C4-2B (cell line): ENCODE measurements around the gene BTN1A1.

Source experiments
- H3K27ac ChIP-seq: fragments of 450-650 bp; 2 replicates; pipeline ENCODE4 v1.5.1; 2017
- ZFX ChIP-seq: fragments of 450-650 bp; IDR thresholded peaks from 2 replicates; pipeline ENCODE4 v1.6.1; 2017
- TF ChIP-seq, protein P1 (sequence below): fragments of 450-650 bp; conservative IDR thresholded peaks from 2 replicates; pipeline ENCODE4 v1.5.1; 2017; ENCODE audit warnings: mild to moderate bottlenecking

The BTN1A1 gene

DNA sequence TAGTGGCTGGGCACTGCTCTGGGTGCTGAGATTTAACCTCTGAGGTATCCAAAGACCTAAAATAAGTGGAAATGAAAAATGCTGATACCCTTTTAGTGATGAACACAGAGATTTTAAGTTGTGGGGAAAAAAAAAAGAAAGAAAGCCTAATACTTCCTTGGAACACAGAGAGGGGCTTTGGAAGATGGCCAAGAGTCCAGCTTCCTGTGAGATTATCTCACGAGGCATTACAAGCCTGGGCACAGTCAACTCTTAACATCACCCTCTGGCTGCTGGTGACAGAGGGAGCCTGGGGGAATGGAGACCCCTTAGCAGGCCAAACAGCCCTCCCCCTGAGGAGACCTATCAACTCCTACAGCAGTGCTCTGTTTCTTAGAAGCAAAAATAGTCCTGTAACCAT lies 22.7 kb upstream of the BTN1A1 start:
- H3K27ac ChIP-seq: no peak overlapping the region

DNA sequence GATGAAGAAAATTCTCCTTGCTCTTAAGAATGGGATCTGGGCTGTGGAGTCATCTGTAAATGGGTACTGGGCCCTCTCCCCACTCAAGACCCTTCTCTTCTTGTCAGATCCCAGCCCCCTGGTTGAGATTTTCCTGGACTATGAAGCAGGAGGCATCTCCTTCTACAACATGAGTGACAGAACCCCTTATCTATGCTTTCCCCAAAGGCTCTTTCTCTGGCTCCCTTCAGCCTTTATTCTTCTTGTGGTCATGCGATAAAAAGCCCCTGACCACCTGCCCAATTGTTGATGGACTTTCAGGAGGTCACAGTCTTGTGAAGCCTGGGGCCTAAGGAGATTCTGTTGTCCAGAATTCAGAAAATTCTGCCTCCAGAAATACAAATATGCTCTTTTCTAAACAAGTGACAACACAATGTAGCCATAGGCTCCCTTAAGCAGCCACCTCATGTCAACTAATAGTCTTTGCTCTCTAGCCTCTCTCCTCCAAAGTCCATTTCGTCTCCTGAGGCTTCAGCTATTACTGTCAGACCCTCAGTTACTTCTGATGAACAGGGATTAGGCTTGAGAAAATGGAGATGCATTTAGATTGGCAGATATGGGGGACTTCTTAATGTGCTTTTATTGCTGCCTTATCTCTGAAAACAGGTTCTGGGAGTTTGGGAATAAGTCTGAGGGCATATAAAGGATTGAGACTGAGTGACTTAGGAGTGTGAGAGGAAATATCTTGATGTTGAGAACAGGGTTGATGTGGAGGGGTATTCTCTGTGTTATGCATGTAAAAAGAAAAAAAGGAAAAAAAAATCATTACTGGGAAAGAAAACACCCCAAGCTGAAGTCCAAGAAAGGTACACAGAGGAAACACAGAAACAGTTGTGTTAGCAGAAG lies 21.8 kb upstream of the BTN1A1 start:
- TF ChIP-seq ZFX: no peak
- H3K27ac ChIP-seq: no peak overlapping the region

More for the DNA sequence above, 22.7 kb upstream of the BTN1A1 start:
- no peak for TF ChIP-seq ZFX

DNA sequence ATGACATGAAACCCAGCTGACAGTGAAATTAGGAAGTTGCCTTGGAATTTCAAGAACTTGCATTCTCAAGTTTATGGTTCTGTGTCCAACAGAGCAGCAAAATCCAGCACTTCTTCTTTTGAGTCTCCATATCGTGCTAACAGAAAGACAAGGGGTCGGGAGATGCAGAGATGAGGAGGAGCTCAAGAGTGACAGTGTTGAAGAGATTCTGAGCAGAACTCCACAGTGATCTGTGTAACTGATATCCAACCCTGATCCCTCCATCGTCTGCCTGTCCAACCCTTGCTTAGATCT lies 21.2 kb upstream of the BTN1A1 start:
- no peak overlapping the region for H3K27ac ChIP-seq

DNA sequence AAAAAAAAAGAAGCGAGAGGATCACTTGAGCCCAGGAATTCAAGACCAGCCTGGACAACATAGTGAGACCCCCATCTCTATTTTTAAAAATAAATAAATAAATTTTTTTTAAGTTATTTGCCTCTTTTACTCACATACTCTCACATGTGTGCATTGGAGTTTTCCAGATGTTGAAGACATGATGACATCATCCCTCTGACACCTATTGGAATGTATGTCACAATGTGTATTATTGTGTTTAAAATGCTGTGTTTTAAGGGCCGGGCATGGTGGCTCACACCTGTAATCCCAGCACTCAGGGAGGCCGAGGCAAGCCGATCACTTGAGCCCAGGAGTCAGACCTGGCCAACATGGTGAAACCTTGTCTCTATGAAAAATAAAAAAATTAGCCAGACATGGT lies 17.8 kb upstream of the BTN1A1 start:
- H3K27ac ChIP-seq: no peak overlapping the region
- TF ChIP-seq ZFX: no peak
- TF ChIP-seq, protein P1, sequence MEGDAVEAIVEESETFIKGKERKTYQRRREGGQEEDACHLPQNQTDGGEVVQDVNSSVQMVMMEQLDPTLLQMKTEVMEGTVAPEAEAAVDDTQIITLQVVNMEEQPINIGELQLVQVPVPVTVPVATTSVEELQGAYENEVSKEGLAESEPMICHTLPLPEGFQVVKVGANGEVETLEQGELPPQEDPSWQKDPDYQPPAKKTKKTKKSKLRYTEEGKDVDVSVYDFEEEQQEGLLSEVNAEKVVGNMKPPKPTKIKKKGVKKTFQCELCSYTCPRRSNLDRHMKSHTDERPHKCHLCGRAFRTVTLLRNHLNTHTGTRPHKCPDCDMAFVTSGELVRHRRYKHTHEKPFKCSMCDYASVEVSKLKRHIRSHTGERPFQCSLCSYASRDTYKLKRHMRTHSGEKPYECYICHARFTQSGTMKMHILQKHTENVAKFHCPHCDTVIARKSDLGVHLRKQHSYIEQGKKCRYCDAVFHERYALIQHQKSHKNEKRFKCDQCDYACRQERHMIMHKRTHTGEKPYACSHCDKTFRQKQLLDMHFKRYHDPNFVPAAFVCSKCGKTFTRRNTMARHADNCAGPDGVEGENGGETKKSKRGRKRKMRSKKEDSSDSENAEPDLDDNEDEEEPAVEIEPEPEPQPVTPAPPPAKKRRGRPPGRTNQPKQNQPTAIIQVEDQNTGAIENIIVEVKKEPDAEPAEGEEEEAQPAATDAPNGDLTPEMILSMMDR: no peak

More for the DNA sequence above, 21.2 kb upstream of the BTN1A1 start:
- TF ChIP-seq ZFX: no peak
- TF ChIP-seq, protein P1: no peak

DNA sequence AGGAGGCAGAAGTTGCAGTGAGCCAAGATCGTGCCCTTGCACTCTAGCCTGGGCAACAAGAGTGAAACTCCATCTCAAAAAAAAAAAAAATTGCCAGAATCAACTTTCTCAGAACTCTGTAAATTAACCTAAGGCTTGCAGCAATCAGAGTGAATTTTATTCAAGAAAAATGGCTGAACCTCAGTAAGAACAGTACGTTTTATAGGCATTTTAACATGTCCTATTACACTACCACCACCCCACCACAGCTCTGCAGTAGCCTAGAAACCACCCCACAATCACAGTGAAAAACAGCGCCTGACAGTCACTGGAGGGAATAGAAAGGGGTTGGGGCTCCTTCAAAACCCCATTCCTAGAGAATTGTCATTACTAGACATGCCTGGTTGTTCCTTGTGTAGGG lies 16.4 kb upstream of the BTN1A1 start:
- H3K27ac ChIP-seq: no peak overlapping the region
- no peak for TF ChIP-seq ZFX

DNA sequence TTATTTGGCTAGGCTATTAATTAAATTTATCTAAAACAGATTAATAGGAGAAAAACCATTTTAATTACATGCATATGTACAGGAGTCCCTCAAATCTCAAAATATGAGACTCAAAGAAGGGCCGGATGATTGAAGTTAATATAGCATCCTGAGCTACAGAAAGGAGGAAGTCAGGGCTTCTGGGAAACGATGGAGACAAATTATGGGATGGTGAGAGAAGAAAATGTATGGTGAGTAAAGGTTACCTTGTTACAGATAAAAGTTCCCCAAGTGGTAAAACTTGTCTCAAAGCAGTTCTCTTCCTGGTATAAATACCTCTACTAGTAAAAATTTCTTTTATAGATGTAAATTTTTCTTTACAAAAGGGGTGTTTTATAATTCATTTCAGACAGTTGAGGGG lies 15.9 kb upstream of the BTN1A1 start:
- H3K27ac ChIP-seq: no peak overlapping the region
- TF ChIP-seq ZFX: no peak
- TF ChIP-seq, protein P1: no peak

DNA sequence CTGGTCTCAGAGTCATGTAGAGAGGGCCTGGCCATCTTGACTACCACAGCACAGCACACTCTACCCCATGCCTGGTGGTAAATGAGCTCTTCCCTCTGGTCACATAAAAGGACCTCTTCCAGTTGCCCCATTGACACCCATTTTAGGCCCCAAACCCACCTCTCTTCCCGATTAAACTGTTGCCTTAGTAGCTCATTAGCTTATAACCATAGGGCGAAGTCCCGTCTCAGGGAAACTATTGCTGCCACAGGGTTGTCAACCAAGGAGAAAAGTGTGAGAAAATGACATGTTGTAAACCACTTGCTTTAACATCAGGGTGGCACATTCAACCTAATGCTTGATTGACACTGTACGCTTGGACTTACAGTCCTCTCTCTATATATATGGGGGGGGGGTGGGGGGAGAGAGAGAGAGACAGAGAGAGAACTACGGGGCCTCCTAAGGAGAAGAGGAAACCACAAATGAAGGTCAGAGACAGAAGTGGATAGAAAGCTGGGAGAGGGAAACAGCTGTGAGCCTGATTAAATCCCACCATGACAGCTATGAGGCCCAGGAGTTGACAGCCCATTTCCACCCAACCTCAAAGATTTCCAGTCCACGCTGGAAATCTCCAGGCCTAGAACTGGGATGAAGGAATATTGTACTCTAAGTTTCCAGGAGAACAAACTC lies 14.9 kb upstream of the BTN1A1 start:
- no peak overlapping the region for H3K27ac ChIP-seq
- TF ChIP-seq, protein P1: no peak
- TF ChIP-seq ZFX: no peak

DNA sequence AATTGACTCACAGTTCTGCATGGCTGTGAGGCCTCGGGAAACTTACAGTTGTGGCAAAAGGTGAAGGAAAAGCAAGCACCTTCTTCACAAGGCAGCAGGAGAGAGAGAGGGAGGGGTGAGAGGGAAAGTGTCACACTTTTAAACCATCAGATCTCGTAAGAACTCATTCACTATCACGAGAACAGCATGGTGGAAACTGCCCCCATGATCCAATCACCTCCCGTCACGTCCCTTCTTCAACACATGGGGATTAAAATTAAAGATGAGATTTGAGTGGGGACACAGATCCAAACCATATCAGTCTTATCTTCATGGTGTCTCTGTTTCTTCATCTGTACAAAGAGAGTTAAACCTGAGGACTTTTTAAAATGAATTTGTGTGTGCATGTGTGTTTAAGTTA lies 13.7 kb upstream of the BTN1A1 start:
- TF ChIP-seq ZFX: no peak
- TF ChIP-seq, protein P1: no peak
- no peak overlapping the region for H3K27ac ChIP-seq

DNA sequence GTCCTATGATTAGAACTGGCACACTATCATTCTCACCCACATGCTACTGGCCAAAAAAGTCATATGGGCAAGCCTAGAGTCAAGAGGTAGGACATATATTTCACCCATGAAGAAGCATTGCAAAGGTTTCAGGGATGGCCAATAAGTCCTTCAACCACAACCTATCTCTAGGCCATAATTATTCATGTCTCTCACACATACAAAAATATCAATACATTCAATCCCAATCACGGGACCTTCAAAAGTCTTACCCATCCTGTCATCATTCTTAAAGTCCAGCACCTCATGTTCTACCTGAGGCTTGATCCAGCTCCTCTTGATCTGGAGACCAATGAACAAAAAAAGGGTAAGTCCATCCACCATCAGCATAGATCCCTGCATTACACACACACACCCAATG lies 12.6 kb upstream of the BTN1A1 start:
- no peak for TF ChIP-seq ZFX
- TF ChIP-seq, protein P1: no peak
- no peak overlapping the region for H3K27ac ChIP-seq
